ENCODE results near the gene VPS72. TPM values are rescaled to one million over a fixed set of nuclear protein-coding genes. Genes with fewer than 3 reads are reported as not detected.

The VPS72 gene
- total RNA-seq, 1 experiment from 2014 or later, result 68.9 TPM

- H3K27me3 ChIP-seq (ENCODE audit: insufficient read depth, low read length), result no peaks in the 10 kb centered on the region
- intact Hi-C loops (cut with micrococcal nuclease), result loop anchor here (1.0 to 5.0 kb wide), 6 partner anchors 55 to 641 kb away; partner anchors contain the start of genes C2CD4D, PI4KB, PSMB4 and ZNF687
- H3K4me1 ChIP-seq (ENCODE audit: control insufficient read depth in 1 of 2, insufficient read depth in 2 of 2, low read length in 2 of 2), result peaks cover 29 to 43% of the 10 kb centered on the region in 2 experiments
- H4K20me1 ChIP-seq (ENCODE audit: insufficient read depth), result no peaks in the 10 kb centered on the region
- H3K36me3 ChIP-seq (ENCODE audit: control insufficient read depth in 1 of 2, insufficient read depth in 2 of 2, low read length in 2 of 2), result no peaks in the 10 kb centered on the region
- ChIA-PET RAD21 (ENCODE audit: low non-redundant PET in 1 of 2, low total read pairs in 2 of 2, uncharacterized antibody in 2 of 2, unreplicated experiment in 2 of 2) (interaction anchor here in 1 of 2 experiments (1.0 kb wide), 1 partner anchor 56 kb away, joined by 4 read pairs; no protein-coding TSS in a partner anchor), POLR2A (interaction anchor here (0.6 to 1.5 kb wide), 7 partner anchors 56 to 819 kb away, joined by 3 to 4 read pairs (median 3); partner anchors contain the start of gene GABPB2), CTCF (interaction anchor here (0.7 to 1.7 kb wide), 6 partner anchors 34 to 640 kb away, joined by 3 to 12 read pairs (median 6); partner anchors contain the start of gene PSMD4)
- peak overlapping the region; percentile 51 to 61 for H3K4me3 ChIP-seq (replicated peaks in 1 of 2; ENCODE audit: low read depth in 1 of 2, low read length in 2 of 2)
- peak; percentile 80 for DNase-seq (ENCODE audit: low read depth, low spot score)
- TF ChIP-seq CTCF (IDR thresholded peaks at IDR 0.05 in 2 of 3, conservative IDR thresholded peaks at IDR 0.05 in 1 of 3; ENCODE audit: borderline replicate concordance in 1 of 3, insufficient read depth in 1 of 3, low read depth in 2 of 3, low read length in 2 of 3), result peak in 2 of 3 experiments; percentile 53 to 54; a peak in 4 of 6 replicates
- peak; percentile 42 for TF ChIP-seq YY1 (IDR thresholded peaks at IDR 0.05; ENCODE audit: extremely low read depth, insufficient replicate concordance, low read depth, low read length)
- no peak; the same call in 1 of the 2 replicates for TF ChIP-seq POLR2AphosphoS5 (IDR thresholded peaks at IDR 0.05; ENCODE audit: low read depth, low read length)
- TF ChIP-seq CBX3 (IDR thresholded peaks at IDR 0.05; ENCODE audit: low read depth), result no peak
- H3K27ac ChIP-seq (ENCODE audit: low read depth, low read length), result peak overlapping the region; percentile 83
- H3K4me2 ChIP-seq (ENCODE audit: low read length), result peak overlapping the region; percentile 92
- ATAC-seq, result peak; percentile 36
- peaks cover 45% of the 10 kb centered on the region for H3K79me2 ChIP-seq (ENCODE audit: insufficient read depth, low read length)
- no peaks in the 10 kb centered on the region for H3K9me2 ChIP-seq (ENCODE audit: insufficient read depth)
- H3K9ac ChIP-seq (ENCODE audit: low read length), result peak overlapping the region; percentile 80
- H2AFZ ChIP-seq (ENCODE audit: low read depth, low read length, poor library complexity, severe bottlenecking), result no peak overlapping the region
- H3K9me3 ChIP-seq (ENCODE audit: control insufficient read depth in 1 of 2, insufficient read depth in 1 of 2, low read depth in 1 of 2, low read length in 2 of 2), result no peaks in the 10 kb centered on the region
- BruUV-seq (replicated peaks), result no TSS peak
Observed at GRCh38 chr1:151196292-151196800, 6.3 kb upstream of the VPS72 start.

Data from HCT116 (cell line).